H1 (cell line): Measurements from ENCODE around the gene ANAPC2. TPM values are rescaled to one million over a fixed set of nuclear protein-coding genes. Genes with fewer than 3 reads are reported as not detected.

Experiments
- CTCF ChIA-PET: fragments of 300-600 bp; sonication (Branson Sonifier 250); formaldehyde crosslinking; loops from one replicate; lab custom pipeline; 2021; ENCODE audit not compliant: partially characterized antibody; lab: Charles Lee
- POLR2A ChIA-PET: fragments of 300-600 bp; sonication (Branson Sonifier 250); formaldehyde crosslinking; loops from one replicate; lab custom pipeline; 2021; ENCODE audit warnings: inconsistent platforms; ENCODE audit not compliant: partially characterized antibody; lab: Charles Lee
- DNase-seq, 2 experiments: peaks; one replicate each; pipeline versions ENCODE4 v3.0.0 to v3.0.0-alpha.2; 2010 to 2022; ENCODE audit warnings: low spot score in 2 of 2, low read depth in 1 of 2, mixed read lengths in 1 of 2
- FAIRE-seq: peaks from 2 replicates; lab custom pipeline; 2011; peaks lifted over from hg19 to GRCh38; lab: Jason Lieb, UNC
- H2AFZ ChIP-seq: 2 replicates; pipeline ENCODE4 v1.8.1; 2012; ENCODE audit warnings: low read length, inconsistent platforms
- H2AK5ac ChIP-seq: 2 replicates; pipeline ENCODE4 v1.6.1; 2013; ENCODE audit warnings: low read depth, low read length
- H2BK120ac ChIP-seq: replicated peaks from 2 replicates; pipeline ENCODE3; 2013; ENCODE audit warnings: low read depth, low read length, inconsistent platforms
- H2BK12ac ChIP-seq: 2 replicates; pipeline ENCODE4 v1.6.1; 2013; ENCODE audit warnings: low read depth, low read length
- H2BK15ac ChIP-seq: 2 replicates; pipeline ENCODE4 v1.6.1; 2013; ENCODE audit warnings: low read length
- H2BK20ac ChIP-seq: 2 replicates; pipeline ENCODE4 v1.6.1; 2013; ENCODE audit warnings: low read length
- H2BK5ac ChIP-seq: 2 replicates; pipeline ENCODE4 v1.6.1; 2013; ENCODE audit warnings: low read depth, low read length
- H3K14ac ChIP-seq: 2 replicates; pipeline ENCODE4 v1.6.1; 2013; ENCODE audit warnings: inconsistent platforms; ENCODE audit not compliant: insufficient read length
- H3K18ac ChIP-seq: 2 replicates; pipeline ENCODE4 v1.6.1; 2013; ENCODE audit warnings: low read length; ENCODE audit errors: extremely low read depth
- H3K23ac ChIP-seq: 2 replicates; pipeline ENCODE4 v1.6.1; 2013; ENCODE audit warnings: inconsistent platforms; ENCODE audit not compliant: insufficient read length
- H3K23me2 ChIP-seq: 2 replicates; pipeline ENCODE4 v1.6.1; 2013; ENCODE audit warnings: low read depth, low read length
- H3K27ac ChIP-seq: 2 replicates; pipeline ENCODE4 v1.6.1; 2011; ENCODE audit warnings: low read depth, low read length, inconsistent platforms
- H3K27me3 ChIP-seq, 4 experiments: replicated peaks in 1 of 4; 1 replicate in 1 of 4; 2 replicates in 3 of 4; pipeline versions ENCODE4 v1.6.1 to v1.8.1; 2011 to 2013; ENCODE audit warnings: low read length in 3 of 4, mild to moderate bottlenecking in 3 of 4, inconsistent platforms in 2 of 4, mixed read lengths in 2 of 4, moderate library complexity in 1 of 4; ENCODE audit not compliant: control insufficient read depth in 3 of 4, insufficient read depth in 3 of 4; ENCODE audit errors: extremely low read depth in 1 of 4
- H3K36me3 ChIP-seq, 4 experiments: 2 replicates each; pipeline versions ENCODE4 v1.6.1 to v1.8.1; 2011 to 2013; ENCODE audit warnings: mild to moderate bottlenecking in 4 of 4, low read length in 3 of 4, moderate library complexity in 2 of 4, control low read depth in 1 of 4, inconsistent platforms in 1 of 4; ENCODE audit not compliant: insufficient read depth in 4 of 4, control insufficient read depth in 2 of 4
- H3K4ac ChIP-seq: replicated peaks from 2 replicates; pipeline ENCODE3; 2013; ENCODE audit warnings: low read length, low read depth, mixed read lengths, inconsistent platforms; ENCODE audit not compliant: insufficient read length
- H3K4me1 ChIP-seq, 4 experiments: replicated peaks in 1 of 4; 1 replicate in 1 of 4; 2 replicates in 3 of 4; pipeline versions ENCODE4 v1.6.1 to v1.8.1; 2011 to 2013; ENCODE audit warnings: low read length in 3 of 4, inconsistent platforms in 2 of 4, mixed read lengths in 1 of 4; ENCODE audit not compliant: insufficient read depth in 4 of 4, control insufficient read depth in 3 of 4
- H3K4me2 ChIP-seq, 2 experiments: 2 replicates each; pipeline versions ENCODE4 v1.6.1 to v1.8.1; 2011 to 2013; ENCODE audit warnings: low read depth in 2 of 2, low read length in 2 of 2, control low read depth in 1 of 2, inconsistent platforms in 1 of 2, mild to moderate bottlenecking in 1 of 2; ENCODE audit not compliant: insufficient read depth in 1 of 2
- H3K4me3 ChIP-seq, 4 experiments: fragments of 200-600, 300-600 bp in 1 of 4; sonication (generic), shearing (Covaris generic), sonication (Bioruptor Twin) in 1 of 4; 2 replicates each; pipeline versions ENCODE4 v1.5.1 to v1.8.1; 2011 to 2016; ENCODE audit warnings: low read length in 4 of 4, low read depth in 3 of 4, control low read depth in 2 of 4, inconsistent platforms in 2 of 4, mild to moderate bottlenecking in 2 of 4, mixed read lengths in 1 of 4, moderate library complexity in 1 of 4; ENCODE audit not compliant: insufficient read depth in 2 of 4; ENCODE audit errors: extremely low read depth in 1 of 4
- H3K56ac ChIP-seq: replicated peaks from 2 replicates; pipeline ENCODE3; 2013; ENCODE audit warnings: low read depth, mild to moderate bottlenecking, mixed read lengths, low read length, inconsistent platforms; ENCODE audit not compliant: insufficient read length
- H3K79me1 ChIP-seq: 2 replicates; pipeline ENCODE4 v1.6.1; 2013; ENCODE audit warnings: low read depth, low read length, control low read depth
- H3K79me2 ChIP-seq, 2 experiments: 2 replicates each; pipeline versions ENCODE4 v1.6.1 to v1.8.1; 2012 to 2013; ENCODE audit warnings: low read length in 2 of 2, mild to moderate bottlenecking in 2 of 2, inconsistent platforms in 1 of 2; ENCODE audit not compliant: insufficient read depth in 2 of 2, control insufficient read depth in 1 of 2
- H3K9ac ChIP-seq, 4 experiments: replicated peaks in 1 of 4; 1 replicate in 1 of 4; 2 replicates in 3 of 4; pipeline versions ENCODE4 v1.6.1 to v1.8.1; 2011 to 2013; ENCODE audit warnings: low read depth in 3 of 4, low read length in 3 of 4, control low read depth in 2 of 4, mild to moderate bottlenecking in 2 of 4, moderate library complexity in 2 of 4, inconsistent platforms in 1 of 4; ENCODE audit errors: extremely low read depth in 1 of 4
- H3K9me3 ChIP-seq, 2 experiments: 2 replicates each; pipeline versions ENCODE4 v1.6.1 to v1.8.1; 2012 to 2013; ENCODE audit warnings: mild to moderate bottlenecking in 2 of 2, moderate library complexity in 2 of 2, control low read depth in 1 of 2, inconsistent platforms in 1 of 2, low read depth in 1 of 2, low read length in 1 of 2, mixed read lengths in 1 of 2; ENCODE audit not compliant: insufficient read depth in 2 of 2
- H4K20me1 ChIP-seq, 2 experiments: replicated peaks in 1 of 2; 2 replicates each; pipeline versions ENCODE3 to v1.8.1; 2011 to 2013; ENCODE audit warnings: inconsistent platforms in 2 of 2, low read length in 2 of 2, mild to moderate bottlenecking in 1 of 2; ENCODE audit not compliant: insufficient read depth in 2 of 2, control insufficient read depth in 1 of 2
- H4K5ac ChIP-seq: 2 replicates; pipeline ENCODE4 v1.6.1; 2013; ENCODE audit warnings: low read length, low read depth, mixed read lengths, inconsistent platforms; ENCODE audit not compliant: insufficient read length
- H4K8ac ChIP-seq: 2 replicates; pipeline ENCODE4 v1.8.0; 2013; ENCODE audit warnings: mild to moderate bottlenecking, moderate library complexity, low read length, inconsistent platforms; ENCODE audit not compliant: insufficient read depth; ENCODE audit errors: extremely low read depth
- H4K91ac ChIP-seq: replicated peaks from 2 replicates; pipeline ENCODE3; 2013; ENCODE audit warnings: low read length, mixed read lengths, inconsistent platforms; ENCODE audit not compliant: insufficient read length
- NANOG ChIP-seq: IDR thresholded peaks from 2 replicates; pipeline ENCODE4 v1.6.1; 2011; ENCODE audit warnings: low read length, low read depth, mild to moderate bottlenecking, inconsistent platforms; ENCODE audit not compliant: insufficient read depth, poor library complexity, severe bottlenecking
- SP1 ChIP-seq: IDR thresholded peaks from 2 replicates; pipeline ENCODE4 v1.6.1; 2011; ENCODE audit warnings: low read depth, low read length
- WGBS, 2 experiments: shearing (Covaris generic) in 1 of 2; methylation state at CpG; one replicate each; pipeline versions ENCODE4 v1.1.6 to v1.1.7; 2013 to 2015; ENCODE audit warnings: low lambda C conversion rate in 2 of 2, mixed read lengths in 2 of 2, inconsistent platforms in 1 of 2, low coverage in 1 of 2, missing lambda C conversion rate in 1 of 2; ENCODE audit not compliant: insufficient replicate concordance in 2 of 2, insufficient coverage in 1 of 2, insufficient read length in 1 of 2; ENCODE audit errors: extremely low coverage in 1 of 2, missing lambda C conversion rate in 1 of 2; 5-methylcytosine and 5-hydroxymethylcytosine counted together
- polyA plus RNA-seq, 7 experiments: library from polyadenylated mRNA; depleted of rRNA in 3 of 7; stranded (reverse) in 5 of 7; unstranded in 2 of 7; fragments of >200 nt in 5 of 7; fragments of 200-250 nt in 2 of 7; gene quantifications; 1 replicate in 5 of 7; 2 replicates in 1 of 7; 4 replicates in 1 of 7; pipeline versions ENCODE4 v1.2.1 to v1.2.3, GENCODE V29; 2011 to 2013; ENCODE audit warnings: missing spikeins in 2 of 7, mixed read lengths in 2 of 7
- total RNA-seq: library from RNA; stranded (reverse); fragmentation: NEBNext Ultra II Directional; extraction: Animal tissue kit (Norgen Biotek cat#: 25700); gene quantifications from 2 replicates; pipeline ENCODE4 v1.2.1, GENCODE V29; 2021

Gene ANAPC2
- total and polyA plus RNA-seq, 2 of the 8 experiments (the other 6 are each of a cell fraction or from before 2014, with no cell fraction given) = 30.2 to 37.7 TPM

DNA sequence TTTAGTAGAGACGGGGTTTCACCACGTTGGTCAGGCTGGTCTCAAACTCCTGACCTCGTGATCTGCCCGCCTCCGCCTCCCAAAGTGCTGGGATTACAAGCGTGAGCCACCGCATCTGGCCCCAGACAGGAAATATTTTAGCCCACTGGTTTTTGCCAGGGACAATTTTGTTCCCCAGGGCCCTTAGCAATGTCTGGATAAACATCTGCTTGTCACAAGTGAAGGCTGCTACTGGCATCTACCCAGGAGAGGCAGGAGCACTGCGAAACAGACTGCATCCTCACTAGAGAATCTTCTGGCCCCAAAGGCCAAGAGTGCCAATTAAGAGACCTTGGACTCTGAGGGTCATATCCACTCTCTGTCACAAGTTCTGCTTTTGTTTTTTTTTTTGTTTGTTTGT, 14.6 kb upstream of the ANAPC2 start:
- FAIRE-seq = no peak
- 89% methylated on average over 8 of the region's 8 CpGs; no CpG with 5 or more reads in 1 of the 2 experiments for WGBS, 2 experiments
- POLR2A ChIA-PET = interaction anchor here (0.7 to 69.9 kb wide), 7 partner anchors 11 to 347 kb away, joined by 3 to 1462 read pairs (median 29); partner anchors contain the start of genes ANAPC2, CYSRT1, NELFB and RNF208

More for the DNA sequence above, 14.6 kb upstream of the ANAPC2 start:
- no peak overlapping the region for H4K91ac ChIP-seq
- peaks cover 0 to 57% of the 10 kb centered on the region in 2 experiments; a peak in 3 of 4 replicates for H3K79me2 ChIP-seq
- no peak overlapping the region for H2BK120ac ChIP-seq
- no peak overlapping the region for H3K23ac ChIP-seq
- no peak overlapping the region for H2AK5ac ChIP-seq
- CTCF ChIA-PET = interaction anchor here (0.7 to 4.9 kb wide), 8 partner anchors 10 to 76 kb away, joined by 3 to 23 read pairs (median 4); partner anchors contain the start of genes ANAPC2, RNF224 and SSNA1
- H3K23me2 ChIP-seq = peaks cover 18% of the 10 kb centered on the region
- no peak overlapping the region for H2BK12ac ChIP-seq
- no peak overlapping the region for H2BK5ac ChIP-seq
- no peak overlapping the region for H3K9ac ChIP-seq
- H3K4me3 ChIP-seq = no peak overlapping the region
- H2BK20ac ChIP-seq = no peak overlapping the region
- H3K27ac ChIP-seq = no peak overlapping the region
- no peak overlapping the region for H4K8ac ChIP-seq
- H3K36me3 ChIP-seq = no peaks in the 10 kb centered on the region
- no peaks in the 10 kb centered on the region for H3K27me3 ChIP-seq
- no peak overlapping the region for H2BK15ac ChIP-seq
- H3K79me1 ChIP-seq = peaks cover 29% of the 10 kb centered on the region
- H4K5ac ChIP-seq = no peak overlapping the region
- no peak for DNase-seq
- TF ChIP-seq SP1 (no peak), NANOG (no peak)
- TF ChIP-seq, all 59 proteins: peak for 0
- Histone ChIP-seq H3K14ac (no peak overlapping the region), H3K56ac (no peak overlapping the region), H2AFZ (no peak overlapping the region), H3K4me2 (no peak overlapping the region; a peak in 1 of 4 replicates), H3K9me3 (no peaks in the 10 kb centered on the region), H3K4me1 (peaks cover 14 to 33% (median 21%) of the 10 kb centered on the region in 4 experiments), H3K18ac (no peak overlapping the region), H4K20me1 (peaks cover 0 to 23% of the 10 kb centered on the region in 2 experiments), H3K4ac (no peak overlapping the region)
